GM18511 (cell line): ENCODE measurements around the gene HORMAD2.

Source experiments
- ATAC-seq: cut with Tn5 transposase; IDR thresholded peaks from one replicate; pipeline ENCODE4 v1.9.1; 2021; ENCODE audit warnings: mild to moderate bottlenecking, moderate library complexity; ENCODE audit not compliant: unreplicated experiment

The HORMAD2 gene

DNA sequence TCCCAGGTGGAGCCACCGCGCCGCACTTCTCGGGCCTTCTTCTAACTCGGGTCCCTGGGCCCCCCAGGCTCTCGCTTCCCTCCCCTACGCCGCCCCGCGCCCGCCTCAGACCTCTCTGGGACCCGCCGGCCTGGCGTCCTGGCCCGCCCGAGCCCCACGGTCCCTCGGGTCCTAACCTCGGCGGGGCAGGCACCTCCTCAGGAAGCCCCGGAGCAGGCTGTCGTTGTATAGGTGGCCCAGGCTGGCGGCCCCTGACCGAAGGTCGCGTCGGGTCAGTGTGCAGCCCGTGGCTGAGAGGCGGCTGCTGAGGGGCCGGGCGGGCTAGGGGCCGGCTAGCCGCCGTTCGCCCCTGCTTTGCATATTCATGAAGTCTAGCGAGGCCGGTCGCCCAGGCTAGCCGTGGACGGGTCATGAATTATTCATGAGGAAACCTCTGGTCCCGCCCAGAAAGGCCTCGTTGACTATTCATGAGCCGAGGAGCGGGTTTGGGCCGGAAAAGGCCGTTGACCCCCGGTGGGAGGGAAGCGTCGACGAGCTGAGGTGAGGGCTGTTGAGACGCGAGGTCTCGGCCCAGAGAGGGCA, at the start of gene HORMAD2:
HORMAD2 (plus strand) TSS at position 513 of the 582 bp plus-strand sequence. CDS start 13,489 bp downstream, outside the sequence.
- no peak for ATAC-seq

GRCh38 chr22:30031328-30031727, 48.9 kb upstream of the HORMAD2 start:
- ATAC-seq: no peak

- no peak for ATAC-seq
These were observed 48.4 kb upstream of the HORMAD2 start for GRCh38 chr22:30031764-30032455.

DNA sequence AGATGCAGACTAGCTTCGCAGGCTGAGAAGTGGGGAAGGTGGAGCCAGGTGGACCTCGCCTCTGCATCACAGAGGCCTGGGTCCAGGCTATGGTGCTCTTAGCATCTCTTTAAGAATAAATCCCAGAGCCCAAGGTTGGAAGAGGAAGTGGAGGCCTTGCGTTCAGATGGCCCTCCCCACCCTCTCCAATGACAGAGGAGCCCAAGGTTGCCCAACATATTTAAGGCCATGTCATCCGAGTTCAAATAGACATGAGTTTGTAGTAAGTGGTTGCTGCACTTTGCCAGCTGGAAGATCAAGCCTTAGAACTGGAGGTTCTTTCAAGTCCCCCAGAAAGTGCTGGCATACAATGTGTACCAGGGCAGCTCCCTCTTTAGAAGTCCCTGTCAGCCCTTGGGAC, 47.1 kb upstream of the HORMAD2 start:
- no peak for ATAC-seq

DNA sequence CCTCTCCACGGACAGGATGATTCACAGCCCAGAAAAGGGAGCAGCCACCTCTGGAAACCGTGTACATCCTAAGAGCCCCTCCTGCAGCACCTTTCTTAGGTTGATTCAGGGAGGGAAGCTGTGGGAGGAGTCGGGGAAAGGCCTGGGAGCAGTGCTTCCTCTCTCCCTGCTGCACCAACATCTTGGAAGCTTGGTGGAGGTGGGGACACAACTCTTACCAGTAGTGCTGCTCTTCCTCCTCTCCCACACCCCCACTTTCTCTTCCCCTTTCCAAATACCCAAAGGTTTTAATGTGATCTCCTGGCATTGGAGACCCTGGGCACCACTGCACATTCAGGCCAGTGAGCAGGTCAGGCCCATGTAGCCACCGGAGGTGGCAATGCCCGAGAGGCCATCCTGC, 46.4 kb upstream of the HORMAD2 start:
- no peak for ATAC-seq

DNA sequence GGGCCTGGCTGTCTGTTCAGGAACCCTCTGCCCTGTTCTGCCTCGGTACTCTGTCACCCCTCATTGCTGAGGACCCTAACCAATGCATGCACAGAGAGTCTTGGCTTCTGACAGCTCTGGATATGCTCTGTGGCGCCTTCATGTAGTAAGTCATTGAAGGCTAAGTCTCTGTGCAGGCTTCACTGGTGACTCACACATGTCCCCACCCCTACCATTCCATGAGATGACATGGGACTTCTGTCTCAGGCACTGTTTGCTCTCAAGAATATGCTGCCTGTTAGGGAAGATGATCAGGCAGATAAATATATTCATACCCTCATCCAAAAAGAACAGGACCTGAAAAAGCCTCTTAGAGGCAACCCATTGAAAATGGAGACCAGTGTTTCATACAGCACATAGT, 43.6 kb upstream of the HORMAD2 start:
- no peak for ATAC-seq

- ATAC-seq: no peak
These were observed 42.0 kb upstream of the HORMAD2 start for GRCh38 chr22:30038219-30038618.

DNA sequence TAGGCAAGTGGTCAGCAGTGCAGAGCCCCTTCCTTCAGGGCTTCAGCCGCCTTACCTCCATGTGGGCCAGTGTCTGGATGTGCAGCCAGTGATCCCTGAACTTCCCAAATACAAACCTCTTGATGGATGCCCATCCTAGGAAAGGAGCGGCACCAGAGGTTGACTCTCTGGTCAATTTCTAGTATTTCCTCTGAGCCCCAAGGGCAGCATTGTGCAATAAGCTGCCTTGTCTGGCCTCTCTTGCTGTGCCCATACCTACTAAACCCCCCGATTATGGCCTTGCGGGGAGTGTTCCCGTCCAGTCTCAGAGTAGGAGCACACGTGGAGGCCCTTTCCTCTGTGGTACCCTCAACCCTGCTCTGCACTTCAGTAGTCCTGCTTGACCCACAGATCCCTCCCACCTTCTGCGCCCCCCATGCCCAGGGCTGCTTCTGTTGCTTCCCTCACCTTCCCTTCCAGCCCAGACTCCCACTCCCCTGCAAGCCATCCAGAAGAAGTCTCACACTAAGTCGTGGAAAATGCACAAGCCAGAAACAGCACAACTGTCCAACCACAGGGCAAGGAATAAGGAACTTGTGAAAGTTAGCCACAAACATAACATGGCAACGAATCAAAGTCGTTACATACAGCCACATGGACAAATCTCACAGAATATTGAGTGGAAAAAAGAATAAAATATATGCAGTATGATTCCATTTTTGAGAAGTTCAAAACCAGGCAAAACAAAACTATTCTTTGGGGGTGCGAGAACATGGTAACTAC, 39.6 kb upstream of the HORMAD2 start:
- ATAC-seq: no peak

- ATAC-seq: no peak
These were observed 38.8 kb upstream of the HORMAD2 start for GRCh38 chr22:30041475-30041874.

DNA sequence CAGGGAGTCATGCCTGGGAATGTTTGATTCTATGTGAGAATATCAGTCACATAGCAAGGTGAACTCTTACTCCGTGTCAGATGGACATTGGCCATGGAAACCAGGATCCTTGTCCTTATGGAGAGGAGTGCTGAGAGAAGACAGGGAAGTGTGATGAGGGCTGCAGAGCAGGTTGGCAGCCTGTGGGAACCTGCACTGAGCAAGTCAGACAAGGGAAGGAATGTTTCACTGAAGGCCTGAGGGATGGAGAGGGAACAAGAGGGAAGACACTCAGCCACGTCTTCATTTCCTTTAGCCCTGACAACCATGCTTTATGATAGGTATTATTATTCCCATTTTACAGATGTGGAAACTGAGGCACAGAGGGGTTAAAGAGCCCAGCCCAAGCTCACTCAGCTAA, 38.4 kb upstream of the HORMAD2 start:
- no peak for ATAC-seq

GRCh38 chr22:30043161-30043560, 37.1 kb upstream of the HORMAD2 start:
- ATAC-seq: no peak

DNA sequence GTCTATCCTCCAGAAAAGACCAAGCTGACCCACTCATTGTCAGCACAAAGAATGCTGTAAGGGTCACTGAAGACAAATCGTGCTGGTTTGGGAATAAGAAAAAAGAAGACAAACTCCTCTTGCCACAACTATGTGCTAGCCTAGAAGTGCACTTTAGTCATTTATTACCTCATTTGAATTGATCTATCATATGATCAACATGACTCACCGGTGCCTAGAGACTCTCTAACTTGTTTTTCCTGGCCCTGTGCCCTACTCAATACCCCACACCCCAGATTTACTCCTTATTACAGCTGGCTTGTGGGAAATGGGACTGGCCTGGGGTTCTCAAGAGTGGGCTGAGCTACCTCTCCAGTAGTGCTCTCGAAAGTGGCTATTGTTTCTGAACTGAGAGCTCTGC, 35.9 kb upstream of the HORMAD2 start:
- ATAC-seq: no peak

DNA sequence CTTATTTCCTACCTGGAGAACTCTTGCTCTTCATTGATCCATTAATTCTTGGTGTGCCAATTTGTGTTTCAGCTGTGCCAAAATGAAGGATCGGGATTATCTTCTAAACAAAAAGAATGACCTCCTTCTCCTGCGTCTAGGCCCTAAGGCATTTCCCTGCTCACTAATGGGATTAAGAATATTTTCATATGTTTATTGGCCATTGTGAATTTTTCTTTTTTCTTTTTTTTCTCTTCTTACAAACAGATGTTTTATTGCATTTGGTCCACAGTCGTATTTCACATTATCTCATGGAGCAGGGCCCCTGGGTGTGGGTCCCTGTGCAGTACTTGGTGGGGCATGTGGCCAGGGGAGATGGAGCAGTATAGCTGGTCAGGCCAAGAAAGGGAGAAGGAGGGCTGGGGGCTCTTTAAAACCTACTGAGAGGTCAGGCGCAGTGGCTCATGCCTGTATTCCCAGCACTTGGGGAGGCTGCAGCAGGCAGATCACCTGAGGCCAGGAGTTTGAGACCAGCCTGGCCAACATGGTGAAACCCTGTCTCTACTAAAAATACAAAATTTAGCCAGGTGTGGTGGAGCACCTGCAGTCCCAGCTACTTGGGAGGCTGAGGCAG, 35.3 kb upstream of the HORMAD2 start:
- ATAC-seq: no peak

DNA sequence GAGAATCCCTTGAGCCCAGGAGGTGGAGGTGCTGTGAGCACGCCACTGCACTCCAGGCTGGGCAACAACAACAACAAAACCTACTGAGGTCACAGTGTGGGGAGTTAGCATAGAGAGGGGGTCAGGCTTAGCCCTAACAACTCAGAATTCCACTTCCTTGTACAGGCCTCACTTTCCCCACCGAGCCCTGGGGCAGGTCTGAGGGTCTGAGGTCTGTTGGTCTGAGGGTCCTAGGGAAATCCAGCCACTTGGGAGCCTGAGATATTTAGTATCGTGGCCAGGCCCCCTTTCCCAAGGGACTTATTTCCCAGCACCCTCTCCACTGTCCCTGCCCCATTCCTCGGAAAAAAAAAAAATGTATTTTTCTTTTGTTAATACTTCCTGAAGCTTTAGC, 34.8 kb upstream of the HORMAD2 start:
- ATAC-seq: no peak

GRCh38 chr22:30045901-30046715, 34.2 kb upstream of the HORMAD2 start:
- no peak for ATAC-seq

DNA sequence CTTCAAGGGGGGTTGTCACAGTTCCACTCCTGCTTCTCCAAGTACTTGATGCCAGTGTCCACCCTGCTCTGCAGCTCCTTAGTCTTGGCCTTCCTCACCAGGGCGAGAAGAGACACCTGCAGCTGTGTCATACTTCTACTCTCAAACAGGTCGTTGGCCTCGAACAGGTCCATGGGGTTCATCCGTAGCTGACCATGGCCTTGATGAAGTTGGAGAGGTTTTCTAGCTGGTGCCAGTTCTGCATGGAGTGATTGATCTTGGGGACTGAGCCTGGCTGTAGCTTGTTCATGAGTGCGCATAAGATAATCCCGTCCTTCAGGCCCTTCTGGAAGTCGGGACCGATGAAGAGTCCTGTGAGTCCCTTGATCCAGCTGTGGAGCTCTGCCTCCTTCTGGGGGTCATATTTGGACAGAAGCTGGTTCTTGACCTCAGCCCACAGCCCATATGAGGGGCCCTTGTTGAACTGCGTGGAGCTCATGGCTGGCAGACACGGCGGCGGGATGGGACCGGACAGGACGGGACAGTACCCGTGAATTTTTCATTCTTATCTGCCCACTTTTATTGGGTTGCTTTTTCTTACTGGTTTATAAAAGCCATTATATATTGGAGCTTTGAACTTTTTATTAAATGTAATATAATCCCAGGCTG, 33.4 kb upstream of the HORMAD2 start:
- no peak for ATAC-seq

GRCh38 chr22:30047364-30047738, 32.9 kb upstream of the HORMAD2 start:
- ATAC-seq: no peak

DNA sequence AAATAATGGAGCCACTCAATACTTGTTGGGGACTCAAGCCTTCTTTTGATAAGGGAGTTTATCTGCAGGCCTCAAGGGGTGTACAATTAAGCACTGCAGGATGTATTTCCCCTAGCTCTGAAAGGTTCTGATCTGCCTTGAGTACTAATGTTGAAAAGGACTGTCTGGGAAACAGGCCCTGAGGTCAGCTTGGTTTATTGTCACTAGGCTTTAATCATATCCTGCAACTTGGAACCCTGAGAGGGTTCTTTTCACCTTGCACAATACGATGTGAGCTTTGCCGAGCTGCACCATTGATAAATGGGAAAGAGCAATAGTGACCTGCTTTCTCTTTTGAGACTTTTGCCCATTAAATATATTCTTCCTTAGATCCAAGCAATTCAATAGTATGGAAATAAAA, 31.6 kb upstream of the HORMAD2 start:
- no peak for ATAC-seq

DNA sequence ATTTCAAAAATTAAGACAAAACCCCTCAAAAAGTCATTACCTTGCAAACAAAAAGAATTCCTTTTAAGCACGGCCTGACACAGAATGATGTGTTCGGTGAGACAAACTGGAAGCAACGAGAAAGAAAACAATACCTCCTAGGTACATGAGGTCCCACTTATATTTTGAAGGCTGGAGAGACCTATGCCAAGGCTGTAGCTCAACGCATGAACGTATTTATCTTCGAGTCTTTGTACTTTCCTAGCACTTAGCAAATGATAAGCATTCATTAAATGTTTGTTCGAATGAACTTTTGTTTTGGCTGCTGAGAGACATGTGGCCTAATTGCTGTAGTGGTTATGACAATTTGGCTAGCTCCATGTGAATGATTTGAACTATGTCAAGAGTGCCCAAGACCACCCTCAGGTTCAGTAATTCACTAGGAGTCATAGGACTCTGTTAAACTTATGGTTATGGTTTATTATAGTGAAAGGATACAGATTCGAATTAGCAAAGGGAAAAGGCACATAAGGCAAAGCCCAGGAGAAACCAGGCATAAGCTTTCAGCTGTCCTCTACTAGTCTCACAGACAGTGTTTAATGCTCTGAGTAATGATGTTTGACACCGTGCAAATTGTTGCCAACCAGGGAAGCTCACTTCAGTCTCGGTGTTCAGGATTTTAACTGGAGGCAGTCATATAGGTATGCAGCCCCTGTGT, 26.0 kb upstream of the HORMAD2 start:
- no peak for ATAC-seq

GRCh38 chr22:30054764-30055069, 25.5 kb upstream of the HORMAD2 start:
- no peak for ATAC-seq
